HepG2 (cell line): ENCODE measurements around the gene FBF1. TPM values are rescaled to one million over a fixed set of nuclear protein-coding genes. Genes with fewer than 3 reads are reported as not detected.

Experiments used
- CEBPB ChIP-seq: IDR thresholded peaks from 2 replicates; pipeline ENCODE4 v1.6.1; 2011; ENCODE audit warnings: low read depth, low read length, improper control_type of control experiment, borderline replicate concordance
- ELF3 ChIP-seq: IDR thresholded peaks from 2 replicates; pipeline ENCODE4 v1.6.1; 2016; ENCODE audit warnings: missing genetic modification reagents, missing compliant biosample characterization
- ETV5 ChIP-seq: IDR thresholded peaks from 2 replicates; pipeline ENCODE4 v1.6.1; 2018; ENCODE audit warnings: missing biosample characterization, missing genetic modification reagents, inconsistent platforms, borderline replicate concordance
- HOXA5 ChIP-seq: sonication (generic); formaldehyde crosslinking; IDR thresholded peaks from 2 replicates; pipeline ENCODE4 v1.4.0; 2020; ENCODE audit warnings: missing genetic modification reagents
- IKZF5 ChIP-seq: IDR thresholded peaks from 2 replicates; pipeline ENCODE4 v1.6.1; 2018; ENCODE audit warnings: missing genetic modification reagents, mild to moderate bottlenecking, missing compliant biosample characterization
- JARID2 ChIP-seq: sonication (generic); formaldehyde crosslinking; IDR thresholded peaks from 2 replicates; pipeline ENCODE4 v1.8.1; 2023; ENCODE audit warnings: missing genetic modification reagents, inconsistent platforms; ENCODE audit not compliant: insufficient replicate concordance
- MAZ ChIP-seq, 2 experiments: sonication (generic) in 1 of 2; formaldehyde crosslinking in 1 of 2; IDR thresholded peaks; 2 replicates each; pipeline versions ENCODE4 v1.5.0 to v1.6.1; 2012 to 2020; ENCODE audit warnings: low read depth in 2 of 2, mild to moderate bottlenecking in 2 of 2, borderline replicate concordance in 1 of 2, improper control_type of control experiment in 1 of 2, low read length in 1 of 2, missing genetic modification reagents in 1 of 2, moderate library complexity in 1 of 2
- NFKB2 ChIP-seq: sonication (generic); formaldehyde crosslinking; IDR thresholded peaks from 2 replicates; pipeline ENCODE4 v1.4.0; 2020; ENCODE audit warnings: missing genetic modification reagents, borderline replicate concordance
- XBP1 ChIP-seq: sonication (generic); formaldehyde crosslinking; IDR thresholded peaks from 2 replicates; pipeline ENCODE4 v1.5.0; 2020; ENCODE audit warnings: missing genetic modification reagents
- ZBED4 ChIP-seq: sonication (generic); formaldehyde crosslinking; IDR thresholded peaks from 2 replicates; pipeline ENCODE4 v1.4.0; 2020; ENCODE audit warnings: missing genetic modification reagents, borderline replicate concordance
- ZNF205 ChIP-seq: IDR thresholded peaks from 2 replicates; pipeline ENCODE4 v1.6.1; 2018; ENCODE audit warnings: missing biosample characterization, missing genetic modification reagents
- ZNF883 ChIP-seq: sonication (generic); formaldehyde crosslinking; IDR thresholded peaks from 2 replicates; pipeline ENCODE4 v1.5.1; 2020; ENCODE audit warnings: mild to moderate bottlenecking, missing genetic modification reagents; ENCODE audit errors: not compliant biosample characterization
- polyA plus RNA-seq, 8 experiments: library from polyadenylated mRNA; depleted of rRNA in 3 of 8; stranded (reverse) in 7 of 8; unstranded in 1 of 8; fragments of >200 nt; fragmentation: Illumina TruSeq in 4 of 8; extraction: Trizol in 4 of 8; gene quantifications; 2 replicates each; pipeline versions ENCODE4 v1.2.1 to v1.2.3, GENCODE V29; 2011 to 2016; ENCODE audit warnings: low read depth in 4 of 8, missing spikeins in 1 of 8, mixed read lengths in 1 of 8; ENCODE audit not compliant: insufficient read depth in 1 of 8
- total RNA-seq, 5 experiments: library from RNA; depleted of rRNA; stranded (reverse); fragments of >200 nt; fragmentation: Illumina TruSeq; extraction: Trizol; gene quantifications; 2 replicates each; pipeline ENCODE4 v1.2.3, GENCODE V29; 2016; ENCODE audit warnings: low read depth in 1 of 5
- TF ChIP-seq, protein P1 (sequence below): sonication (generic); formaldehyde crosslinking; IDR thresholded peaks from 2 replicates; pipeline ENCODE4 v1.4.0; 2020; ENCODE audit warnings: missing genetic modification reagents
- TF ChIP-seq, protein P2 (sequence below): sonication (generic); formaldehyde crosslinking; IDR thresholded peaks from 2 replicates; pipeline ENCODE4 v1.5.0; 2020; ENCODE audit warnings: missing genetic modification reagents, mild to moderate bottlenecking, borderline replicate concordance

Gene FBF1
- total and polyA plus RNA-seq, 2 of the 13 experiments (the other 11 are each of a cell fraction or from before 2014, with no cell fraction given), result 2.4 to 8.1 TPM

- TF ChIP-seq, protein P1, sequence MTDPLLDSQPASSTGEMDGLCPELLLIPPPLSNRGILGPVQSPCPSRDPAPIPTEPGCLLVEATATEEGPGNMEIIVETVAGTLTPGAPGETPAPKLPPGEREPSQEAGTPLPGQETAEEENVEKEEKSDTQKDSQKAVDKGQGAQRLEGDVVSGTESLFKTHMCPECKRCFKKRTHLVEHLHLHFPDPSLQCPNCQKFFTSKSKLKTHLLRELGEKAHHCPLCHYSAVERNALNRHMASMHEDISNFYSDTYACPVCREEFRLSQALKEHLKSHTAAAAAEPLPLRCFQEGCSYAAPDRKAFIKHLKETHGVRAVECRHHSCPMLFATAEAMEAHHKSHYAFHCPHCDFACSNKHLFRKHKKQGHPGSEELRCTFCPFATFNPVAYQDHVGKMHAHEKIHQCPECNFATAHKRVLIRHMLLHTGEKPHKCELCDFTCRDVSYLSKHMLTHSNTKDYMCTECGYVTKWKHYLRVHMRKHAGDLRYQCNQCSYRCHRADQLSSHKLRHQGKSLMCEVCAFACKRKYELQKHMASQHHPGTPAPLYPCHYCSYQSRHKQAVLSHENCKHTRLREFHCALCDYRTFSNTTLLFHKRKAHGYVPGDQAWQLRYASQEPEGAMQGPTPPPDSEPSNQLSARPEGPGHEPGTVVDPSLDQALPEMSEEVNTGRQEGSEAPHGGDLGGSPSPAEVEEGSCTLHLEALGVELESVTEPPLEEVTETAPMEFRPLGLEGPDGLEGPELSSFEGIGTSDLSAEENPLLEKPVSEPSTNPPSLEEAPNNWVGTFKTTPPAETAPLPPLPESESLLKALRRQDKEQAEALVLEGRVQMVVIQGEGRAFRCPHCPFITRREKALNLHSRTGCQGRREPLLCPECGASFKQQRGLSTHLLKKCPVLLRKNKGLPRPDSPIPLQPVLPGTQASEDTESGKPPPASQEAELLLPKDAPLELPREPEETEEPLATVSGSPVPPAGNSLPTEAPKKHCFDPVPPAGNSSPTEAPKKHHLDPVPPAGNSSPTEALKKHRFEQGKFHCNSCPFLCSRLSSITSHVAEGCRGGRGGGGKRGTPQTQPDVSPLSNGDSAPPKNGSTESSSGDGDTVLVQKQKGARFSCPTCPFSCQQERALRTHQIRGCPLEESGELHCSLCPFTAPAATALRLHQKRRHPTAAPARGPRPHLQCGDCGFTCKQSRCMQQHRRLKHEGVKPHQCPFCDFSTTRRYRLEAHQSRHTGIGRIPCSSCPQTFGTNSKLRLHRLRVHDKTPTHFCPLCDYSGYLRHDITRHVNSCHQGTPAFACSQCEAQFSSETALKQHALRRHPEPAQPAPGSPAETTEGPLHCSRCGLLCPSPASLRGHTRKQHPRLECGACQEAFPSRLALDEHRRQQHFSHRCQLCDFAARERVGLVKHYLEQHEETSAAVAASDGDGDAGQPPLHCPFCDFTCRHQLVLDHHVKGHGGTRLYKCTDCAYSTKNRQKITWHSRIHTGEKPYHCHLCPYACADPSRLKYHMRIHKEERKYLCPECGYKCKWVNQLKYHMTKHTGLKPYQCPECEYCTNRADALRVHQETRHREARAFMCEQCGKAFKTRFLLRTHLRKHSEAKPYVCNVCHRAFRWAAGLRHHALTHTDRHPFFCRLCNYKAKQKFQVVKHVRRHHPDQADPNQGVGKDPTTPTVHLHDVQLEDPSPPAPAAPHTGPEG (CRISPR knock-in tag), result 0 out of 2 replicates have a peak, but pooled peaks have one; percentile 19
- TF ChIP-seq HOXA5 (CRISPR knock-in tag) (peak; percentile 86), CEBPB (no peak), ZBED4 (CRISPR knock-in tag) (peak; percentile 83), ZNF205 (peak; percentile 89), JARID2 (CRISPR knock-in tag) (no peak), NFKB2 (no peak), MAZ (IDR thresholded peaks at IDR 0.05; ENCODE audit: borderline replicate concordance, low read depth, low read length) (peak; percentile 81; the same call in 1 of the 2 replicates), MAZ (CRISPR knock-in tag; IDR thresholded peaks at IDR 0.05; ENCODE audit: low read depth) (peak; percentile 86), ELF3 (CRISPR knock-in tag) (peak; percentile 44; the same call in 1 of the 2 replicates), IKZF5 (CRISPR knock-in tag) (peak; percentile 54; the same call in 1 of the 2 replicates), XBP1 (CRISPR knock-in tag) (no peak), ZNF883 (no peak), ETV5 (CRISPR knock-in tag) (peak; percentile 27)
- TF ChIP-seq, protein P2, sequence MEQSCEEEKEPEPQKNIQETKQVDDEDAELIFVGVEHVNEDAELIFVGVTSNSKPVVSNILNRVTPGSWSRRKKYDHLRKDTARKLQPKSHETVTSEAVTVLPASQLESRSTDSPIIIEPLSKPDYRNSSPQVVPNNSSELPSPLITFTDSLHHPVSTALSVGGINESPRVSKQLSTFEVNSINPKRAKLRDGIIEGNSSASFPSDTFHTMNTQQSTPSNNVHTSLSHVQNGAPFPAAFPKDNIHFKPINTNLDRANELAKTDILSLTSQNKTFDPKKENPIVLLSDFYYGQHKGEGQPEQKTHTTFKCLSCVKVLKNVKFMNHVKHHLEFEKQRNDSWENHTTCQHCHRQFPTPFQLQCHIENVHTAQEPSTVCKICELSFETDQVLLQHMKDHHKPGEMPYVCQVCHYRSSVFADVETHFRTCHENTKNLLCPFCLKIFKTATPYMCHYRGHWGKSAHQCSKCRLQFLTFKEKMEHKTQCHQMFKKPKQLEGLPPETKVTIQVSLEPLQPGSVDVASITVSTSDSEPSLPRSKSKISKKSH (CRISPR knock-in tag), result peak; percentile 58
Measured at GRCh38 chr17:75891605-75892555, 49.0 kb downstream of the FBF1 start (continued).
